WTC11 (cell line): ENCODE measurements around the gene AP1S1.

ENCODE experiments used
- ELF4 ChIP-seq: sonication (generic); formaldehyde crosslinking; IDR thresholded peaks from 2 replicates; pipeline ENCODE4 v1.8.1; 2022; ENCODE audit warnings: low read depth, mild to moderate bottlenecking, moderate library complexity, missing genetic modification reagents
- GABPB1 ChIP-seq: sonication (generic); formaldehyde crosslinking; IDR thresholded peaks from 2 replicates; pipeline ENCODE4 v1.8.1; 2023; ENCODE audit warnings: mild to moderate bottlenecking, missing genetic modification reagents
- NFE2L1 ChIP-seq: sonication (generic); formaldehyde crosslinking; IDR thresholded peaks from 2 replicates; pipeline ENCODE4 v1.8.1; 2023; ENCODE audit warnings: missing genetic modification reagents
- NR2C2 ChIP-seq: sonication (generic); formaldehyde crosslinking; IDR thresholded peaks from 2 replicates; pipeline ENCODE4 v1.8.0; 2022; ENCODE audit warnings: mild to moderate bottlenecking, missing genetic modification reagents
- SOX15 ChIP-seq: fragments of 250-450 bp; sonication (Bioruptor Pico); IDR thresholded peaks from 2 replicates; pipeline ENCODE4 v1.9.0; 2021; ENCODE audit warnings: mild to moderate bottlenecking
- ZNF263 ChIP-seq: sonication (generic); formaldehyde crosslinking; IDR thresholded peaks from 2 replicates; pipeline ENCODE4 v1.8.1; 2022; ENCODE audit warnings: low read depth, mild to moderate bottlenecking, moderate library complexity, missing genetic modification reagents
- TF ChIP-seq, protein P1 (sequence below): fragments of 200-600 bp; IDR thresholded peaks from 2 replicates; pipeline ENCODE4 v1.8.0; 2022; ENCODE audit warnings: antibody characterized with exemption
- TF ChIP-seq, protein P2 (sequence below): sonication (generic); formaldehyde crosslinking; IDR thresholded peaks from 2 replicates; pipeline ENCODE4 v1.8.0; 2023; ENCODE audit warnings: missing genetic modification reagents
- TF ChIP-seq, protein P3 (sequence below): sonication (generic); formaldehyde crosslinking; IDR thresholded peaks from 2 replicates; pipeline ENCODE4 v1.8.0; 2022; ENCODE audit warnings: missing genetic modification reagents
- TF ChIP-seq, protein P4 (sequence below): fragments of 250-450 bp; sonication (Bioruptor Pico); IDR thresholded peaks from 2 replicates; pipeline ENCODE4 v1.8.0; 2021; ENCODE audit warnings: mild to moderate bottlenecking

DNA sequence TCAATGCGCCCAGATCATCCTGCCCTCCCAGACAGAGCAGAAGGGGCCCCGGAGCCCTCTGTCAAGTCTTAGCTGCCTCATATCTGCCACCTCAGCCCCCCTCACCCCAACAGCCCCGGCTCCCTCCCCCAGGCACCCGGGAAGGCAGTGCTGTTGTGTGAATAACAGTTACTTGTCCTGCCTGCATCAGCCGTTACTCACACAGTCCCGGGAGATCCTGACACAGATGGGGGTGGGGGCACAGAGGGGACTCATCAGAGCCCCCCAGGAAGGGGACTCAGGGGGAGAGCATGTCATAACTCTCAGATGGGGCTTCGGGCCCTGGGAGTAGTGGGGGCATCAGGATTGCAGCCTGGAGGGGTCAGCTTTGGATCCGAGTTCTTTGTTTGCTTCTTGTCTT lies 39.8 kb upstream of the AP1S1 start:
- TF ChIP-seq NFE2L1 (CRISPR knock-in tag) (no peak), ELF4 (CRISPR knock-in tag) (no peak), GABPB1 (no peak), NR2C2 (no peak), SOX15 (CRISPR knock-in tag) (no peak), ZNF263 (CRISPR knock-in tag) (no peak)
- TF ChIP-seq, protein P1, sequence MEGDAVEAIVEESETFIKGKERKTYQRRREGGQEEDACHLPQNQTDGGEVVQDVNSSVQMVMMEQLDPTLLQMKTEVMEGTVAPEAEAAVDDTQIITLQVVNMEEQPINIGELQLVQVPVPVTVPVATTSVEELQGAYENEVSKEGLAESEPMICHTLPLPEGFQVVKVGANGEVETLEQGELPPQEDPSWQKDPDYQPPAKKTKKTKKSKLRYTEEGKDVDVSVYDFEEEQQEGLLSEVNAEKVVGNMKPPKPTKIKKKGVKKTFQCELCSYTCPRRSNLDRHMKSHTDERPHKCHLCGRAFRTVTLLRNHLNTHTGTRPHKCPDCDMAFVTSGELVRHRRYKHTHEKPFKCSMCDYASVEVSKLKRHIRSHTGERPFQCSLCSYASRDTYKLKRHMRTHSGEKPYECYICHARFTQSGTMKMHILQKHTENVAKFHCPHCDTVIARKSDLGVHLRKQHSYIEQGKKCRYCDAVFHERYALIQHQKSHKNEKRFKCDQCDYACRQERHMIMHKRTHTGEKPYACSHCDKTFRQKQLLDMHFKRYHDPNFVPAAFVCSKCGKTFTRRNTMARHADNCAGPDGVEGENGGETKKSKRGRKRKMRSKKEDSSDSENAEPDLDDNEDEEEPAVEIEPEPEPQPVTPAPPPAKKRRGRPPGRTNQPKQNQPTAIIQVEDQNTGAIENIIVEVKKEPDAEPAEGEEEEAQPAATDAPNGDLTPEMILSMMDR, result no peak
- TF ChIP-seq, protein P2, sequence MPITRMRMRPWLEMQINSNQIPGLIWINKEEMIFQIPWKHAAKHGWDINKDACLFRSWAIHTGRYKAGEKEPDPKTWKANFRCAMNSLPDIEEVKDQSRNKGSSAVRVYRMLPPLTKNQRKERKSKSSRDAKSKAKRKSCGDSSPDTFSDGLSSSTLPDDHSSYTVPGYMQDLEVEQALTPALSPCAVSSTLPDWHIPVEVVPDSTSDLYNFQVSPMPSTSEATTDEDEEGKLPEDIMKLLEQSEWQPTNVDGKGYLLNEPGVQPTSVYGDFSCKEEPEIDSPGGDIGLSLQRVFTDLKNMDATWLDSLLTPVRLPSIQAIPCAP (CRISPR knock-in tag), result no peak
- TF ChIP-seq, protein P3, sequence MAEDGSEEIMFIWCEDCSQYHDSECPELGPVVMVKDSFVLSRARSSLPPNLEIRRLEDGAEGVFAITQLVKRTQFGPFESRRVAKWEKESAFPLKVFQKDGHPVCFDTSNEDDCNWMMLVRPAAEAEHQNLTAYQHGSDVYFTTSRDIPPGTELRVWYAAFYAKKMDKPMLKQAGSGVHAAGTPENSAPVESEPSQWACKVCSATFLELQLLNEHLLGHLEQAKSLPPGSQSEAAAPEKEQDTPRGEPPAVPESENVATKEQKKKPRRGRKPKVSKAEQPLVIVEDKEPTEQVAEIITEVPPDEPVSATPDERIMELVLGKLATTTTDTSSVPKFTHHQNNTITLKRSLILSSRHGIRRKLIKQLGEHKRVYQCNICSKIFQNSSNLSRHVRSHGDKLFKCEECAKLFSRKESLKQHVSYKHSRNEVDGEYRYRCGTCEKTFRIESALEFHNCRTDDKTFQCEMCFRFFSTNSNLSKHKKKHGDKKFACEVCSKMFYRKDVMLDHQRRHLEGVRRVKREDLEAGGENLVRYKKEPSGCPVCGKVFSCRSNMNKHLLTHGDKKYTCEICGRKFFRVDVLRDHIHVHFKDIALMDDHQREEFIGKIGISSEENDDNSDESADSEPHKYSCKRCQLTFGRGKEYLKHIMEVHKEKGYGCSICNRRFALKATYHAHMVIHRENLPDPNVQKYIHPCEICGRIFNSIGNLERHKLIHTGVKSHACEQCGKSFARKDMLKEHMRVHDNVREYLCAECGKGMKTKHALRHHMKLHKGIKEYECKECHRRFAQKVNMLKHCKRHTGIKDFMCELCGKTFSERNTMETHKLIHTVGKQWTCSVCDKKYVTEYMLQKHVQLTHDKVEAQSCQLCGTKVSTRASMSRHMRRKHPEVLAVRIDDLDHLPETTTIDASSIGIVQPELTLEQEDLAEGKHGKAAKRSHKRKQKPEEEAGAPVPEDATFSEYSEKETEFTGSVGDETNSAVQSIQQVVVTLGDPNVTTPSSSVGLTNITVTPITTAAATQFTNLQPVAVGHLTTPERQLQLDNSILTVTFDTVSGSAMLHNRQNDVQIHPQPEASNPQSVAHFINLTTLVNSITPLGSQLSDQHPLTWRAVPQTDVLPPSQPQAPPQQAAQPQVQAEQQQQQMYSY (CRISPR knock-in tag), result no peak
- TF ChIP-seq, protein P4, sequence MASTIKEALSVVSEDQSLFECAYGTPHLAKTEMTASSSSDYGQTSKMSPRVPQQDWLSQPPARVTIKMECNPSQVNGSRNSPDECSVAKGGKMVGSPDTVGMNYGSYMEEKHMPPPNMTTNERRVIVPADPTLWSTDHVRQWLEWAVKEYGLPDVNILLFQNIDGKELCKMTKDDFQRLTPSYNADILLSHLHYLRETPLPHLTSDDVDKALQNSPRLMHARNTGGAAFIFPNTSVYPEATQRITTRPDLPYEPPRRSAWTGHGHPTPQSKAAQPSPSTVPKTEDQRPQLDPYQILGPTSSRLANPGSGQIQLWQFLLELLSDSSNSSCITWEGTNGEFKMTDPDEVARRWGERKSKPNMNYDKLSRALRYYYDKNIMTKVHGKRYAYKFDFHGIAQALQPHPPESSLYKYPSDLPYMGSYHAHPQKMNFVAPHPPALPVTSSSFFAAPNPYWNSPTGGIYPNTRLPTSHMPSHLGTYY, result no peak
